Hippocampal formation (tissue), 2 donors: ENCODE data around the gene LAMA3.

ENCODE experiments used
- DNase-seq, 2 donors: peaks; one replicate each; lab custom pipeline; 2025; lab: John Stamatoyannopoulos, UW

The LAMA3 gene

DNA sequence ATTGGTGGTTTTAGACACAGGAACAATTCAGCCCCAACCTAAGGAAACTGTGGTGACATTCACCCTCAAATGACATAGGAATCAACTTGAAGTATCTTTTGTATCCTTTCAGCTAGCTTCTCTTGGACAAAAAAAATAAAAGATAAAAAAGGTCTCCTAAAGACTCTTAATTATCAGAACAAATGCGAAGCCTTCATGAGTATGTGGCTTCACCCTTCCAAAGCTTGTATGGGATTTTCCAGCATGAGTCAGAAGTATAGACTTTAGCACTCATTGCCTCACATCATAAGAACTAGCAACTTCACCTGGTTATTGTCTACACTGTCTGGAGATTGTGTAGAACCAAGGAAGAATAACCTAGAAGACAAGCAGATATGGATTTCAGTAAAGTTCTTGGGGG, 135.4 kb downstream of the LAMA3 start:
- DNase-seq = no peak

DNA sequence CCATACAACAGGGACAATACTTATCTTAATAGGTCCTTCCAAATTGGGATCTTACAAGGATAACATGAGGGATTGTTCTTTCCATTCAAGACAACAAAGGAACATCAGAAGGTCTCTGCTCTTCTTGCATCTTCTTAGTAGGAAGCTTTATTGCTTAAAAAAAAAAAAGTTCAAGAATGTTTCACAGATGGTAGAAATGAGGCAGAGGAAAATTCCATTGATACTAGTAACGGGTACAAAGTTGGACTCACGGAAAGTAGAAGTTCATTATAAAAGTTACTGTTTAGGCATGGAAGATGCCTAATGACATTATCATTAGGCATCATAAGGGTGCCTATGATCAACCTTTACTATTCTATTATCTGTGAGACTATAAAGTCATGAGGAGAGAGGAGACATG, 136.2 kb downstream of the LAMA3 start:
- DNase-seq = no peak

GRCh38 chr18:23825978-23826405, 136.7 kb downstream of the LAMA3 start:
- peak; percentile 17 to 70 for DNase-seq

DNA sequence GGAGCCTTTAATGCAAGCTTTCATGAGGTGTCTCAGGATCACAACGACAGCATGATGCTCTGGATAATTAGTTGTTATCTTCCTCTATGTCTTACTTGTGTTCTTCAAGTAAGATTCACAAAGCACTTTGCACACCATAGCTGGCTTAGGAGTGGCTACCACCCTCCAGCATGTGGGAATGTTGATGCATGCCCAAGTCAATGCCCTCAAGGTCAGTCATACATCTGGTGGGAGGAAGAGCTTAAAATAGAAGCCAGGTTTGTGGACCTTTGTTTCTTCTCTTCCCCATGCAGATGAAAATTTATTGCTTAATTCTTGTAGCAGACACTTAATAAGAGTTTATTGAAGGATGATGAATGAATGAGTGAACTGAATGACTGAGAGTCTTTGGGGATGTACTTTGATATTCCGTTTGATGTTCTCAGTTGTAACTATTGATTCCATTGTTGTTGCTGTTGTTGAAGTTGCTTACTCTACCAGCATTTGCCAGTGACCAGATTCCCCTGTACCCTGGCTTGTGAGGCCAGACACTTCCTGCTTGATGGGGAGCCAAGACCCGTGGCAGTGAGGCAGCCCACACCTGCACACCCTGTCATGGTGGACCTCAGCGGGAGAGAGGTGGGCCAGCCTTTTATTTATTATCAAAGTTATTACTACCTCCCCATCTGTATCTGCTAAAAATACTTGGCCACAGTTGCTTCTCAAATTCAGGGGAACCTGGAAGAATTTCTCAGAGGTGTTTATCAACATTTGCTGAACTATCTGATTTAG, 137.8 kb downstream of the LAMA3 start:
- DNase-seq = no peak

GRCh38 chr18:23827681-23828080, 138.4 kb downstream of the LAMA3 start:
- DNase-seq = no peak

DNA sequence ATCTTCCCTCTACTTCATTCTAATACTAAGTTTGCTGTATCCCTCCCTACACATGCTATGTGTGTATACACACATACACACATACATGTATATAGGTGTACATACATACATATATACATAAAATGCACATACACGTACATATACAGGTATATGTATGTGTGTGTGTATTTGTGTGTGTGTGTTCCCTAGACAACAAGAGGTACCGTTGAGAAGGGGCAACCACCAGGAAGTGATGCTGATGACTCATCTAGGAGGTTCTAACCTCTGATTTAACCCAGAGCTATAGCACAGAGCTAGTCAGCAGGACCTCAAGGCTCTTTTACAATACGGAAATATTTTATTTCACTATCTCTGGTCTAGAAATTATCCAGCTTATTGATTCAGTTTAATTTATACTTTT, 139.2 kb downstream of the LAMA3 start:
- DNase-seq = no peak

DNA sequence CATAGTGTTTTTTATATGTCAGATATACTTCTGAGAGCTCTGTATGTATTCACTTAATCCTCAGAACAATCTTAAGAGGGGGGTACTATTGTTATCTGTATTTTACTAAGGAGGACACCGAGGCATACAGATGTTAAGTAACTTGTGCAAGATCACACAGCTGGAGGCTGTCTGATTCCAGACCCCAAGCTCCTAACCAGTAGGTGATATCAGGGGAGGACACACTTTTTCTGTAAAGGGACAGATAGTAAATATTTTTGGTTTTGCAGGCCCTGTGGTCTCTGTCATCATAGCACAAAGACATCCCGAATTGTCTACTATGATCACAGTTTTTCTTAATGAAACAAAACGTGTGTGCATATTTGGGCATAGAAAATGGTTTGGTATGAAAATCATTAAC, 143.7 kb downstream of the LAMA3 start:
- no peak for DNase-seq

- no peak for DNase-seq
Measured at GRCh38 chr18:23833714-23834113, 144.5 kb downstream of the LAMA3 start.

GRCh38 chr18:23835091-23835490, 145.8 kb downstream of the LAMA3 start:
- no peak for DNase-seq

DNA sequence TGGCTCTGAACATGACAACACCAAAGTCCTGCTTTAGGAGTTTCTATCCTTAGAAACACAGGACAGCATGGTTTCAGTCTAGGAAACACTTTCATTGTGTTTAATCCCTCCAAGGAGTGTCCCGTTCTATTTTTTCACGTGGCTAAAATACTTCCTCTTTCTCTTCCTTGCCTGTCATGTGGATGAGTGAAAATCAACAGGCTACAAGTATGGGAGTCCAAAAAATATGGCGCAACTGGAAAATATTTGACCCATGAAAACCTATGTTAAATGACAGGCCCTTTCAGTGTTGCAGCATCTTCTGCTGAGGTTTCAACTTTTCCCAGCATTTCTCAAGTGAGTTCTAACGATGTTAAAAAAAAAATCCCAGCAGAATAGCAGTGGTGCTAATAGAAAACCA, 146.3 kb downstream of the LAMA3 start:
- no peak for DNase-seq

- DNase-seq = no peak
Measured at GRCh38 chr18:23837591-23837990, 148.3 kb downstream of the LAMA3 start.

GRCh38 chr18:23838233-23838632, 149.0 kb downstream of the LAMA3 start:
- no peak for DNase-seq

- no peak for DNase-seq
Measured at GRCh38 chr18:23838801-23839366, 149.6 kb downstream of the LAMA3 start.

DNA sequence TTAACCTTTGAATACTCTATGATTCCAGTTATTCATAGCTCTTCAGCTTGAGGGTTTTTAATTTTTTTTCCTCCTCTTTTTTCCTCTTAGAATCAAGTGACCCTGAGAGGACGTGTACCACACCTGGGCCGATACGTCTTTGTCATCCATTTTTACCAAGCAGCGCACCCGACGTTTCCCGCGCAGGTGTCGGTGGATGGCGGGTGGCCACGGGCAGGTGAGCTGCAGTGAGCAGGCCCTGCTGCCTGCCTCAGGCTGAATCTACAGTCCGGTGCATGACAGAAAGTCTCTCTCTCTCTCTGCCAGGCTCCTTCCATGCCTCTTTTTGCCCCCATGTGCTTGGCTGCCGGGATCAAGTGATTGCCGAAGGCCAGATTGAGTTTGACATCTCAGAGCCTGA, 153.1 kb downstream of the LAMA3 start:
- no peak for DNase-seq

GRCh38 chr18:23844991-23845680, 155.9 kb downstream of the LAMA3 start:
- no peak for DNase-seq

GRCh38 chr18:23845988-23846630, 156.9 kb downstream of the LAMA3 start:
- no peak for DNase-seq

- DNase-seq = no peak
Measured at GRCh38 chr18:23847321-23847986, 158.2 kb downstream of the LAMA3 start.

DNA sequence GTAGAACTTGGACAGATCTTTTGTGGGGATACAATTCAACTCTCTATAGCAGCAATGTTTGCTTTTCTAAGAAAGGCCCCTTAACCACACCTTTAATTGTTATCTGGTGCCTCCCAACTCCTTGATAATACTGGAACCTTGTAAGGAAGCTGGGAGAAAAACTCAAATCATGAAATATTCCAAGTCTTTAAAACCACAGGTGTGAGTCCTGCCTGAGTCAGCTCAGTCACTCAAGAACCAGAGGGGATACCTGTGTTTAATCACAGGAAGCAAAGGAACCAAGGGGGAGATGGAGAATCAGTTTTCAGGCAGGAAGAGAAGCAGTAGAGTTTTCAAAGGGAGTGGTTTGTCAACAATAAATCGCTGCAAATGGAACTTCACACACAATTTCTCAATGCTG, 159.9 kb downstream of the LAMA3 start:
- no peak for DNase-seq

GRCh38 chr18:23850215-23850614, 161.0 kb downstream of the LAMA3 start:
- no peak for DNase-seq

GRCh38 chr18:23851470-23852002, 162.3 kb downstream of the LAMA3 start:
- no peak for DNase-seq

DNA sequence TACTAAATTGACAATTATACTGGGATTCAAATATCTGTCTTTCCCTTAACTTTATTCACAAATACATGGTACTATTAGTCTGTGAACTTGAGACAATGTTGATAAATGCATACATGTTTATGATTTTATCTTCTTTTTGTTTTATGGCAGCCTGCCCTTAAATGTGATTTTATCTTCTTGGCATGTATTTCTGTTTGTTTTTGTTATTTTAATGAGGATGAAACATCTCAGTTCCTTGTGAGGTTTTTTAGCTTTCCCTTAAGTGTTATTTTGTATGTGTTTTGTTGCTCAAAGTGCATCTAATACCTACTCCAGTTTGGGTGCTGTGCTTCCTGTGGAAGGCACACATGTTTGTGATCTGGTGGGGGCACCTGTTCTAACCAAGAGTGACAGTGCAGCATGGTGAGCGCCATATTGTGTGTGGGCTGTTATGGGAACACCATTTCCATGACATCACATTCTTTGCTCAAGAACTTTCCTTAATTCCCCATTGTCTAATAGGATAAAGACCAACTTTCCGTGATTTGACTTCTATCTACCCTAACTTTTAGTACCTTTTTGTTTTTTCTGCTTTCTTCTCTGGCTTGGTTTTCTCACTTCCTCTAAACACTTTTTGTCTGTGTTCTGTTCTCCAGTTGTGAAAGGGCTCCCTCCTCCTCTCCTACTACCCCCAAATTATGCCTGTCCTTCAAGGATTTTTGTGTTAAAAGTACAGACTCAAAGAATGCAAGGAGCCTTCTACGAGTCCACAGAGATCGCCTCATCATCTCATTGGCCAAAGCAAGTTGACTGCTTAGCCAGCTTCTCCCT, 163.2 kb downstream of the LAMA3 start:
- no peak for DNase-seq
